COR-L47 (cell line): ENCODE data around the gene TAF8.
"Not testable (repeated sequence)": the region's sequence is repeated elsewhere in the genome, so short reads cannot be mapped to it uniquely, and the experiment has no call there.

Source experiments
- DNase-seq: peaks from one replicate; lab custom pipeline; 2025; lab: John Stamatoyannopoulos, UW

TAF8 gene

DNA sequence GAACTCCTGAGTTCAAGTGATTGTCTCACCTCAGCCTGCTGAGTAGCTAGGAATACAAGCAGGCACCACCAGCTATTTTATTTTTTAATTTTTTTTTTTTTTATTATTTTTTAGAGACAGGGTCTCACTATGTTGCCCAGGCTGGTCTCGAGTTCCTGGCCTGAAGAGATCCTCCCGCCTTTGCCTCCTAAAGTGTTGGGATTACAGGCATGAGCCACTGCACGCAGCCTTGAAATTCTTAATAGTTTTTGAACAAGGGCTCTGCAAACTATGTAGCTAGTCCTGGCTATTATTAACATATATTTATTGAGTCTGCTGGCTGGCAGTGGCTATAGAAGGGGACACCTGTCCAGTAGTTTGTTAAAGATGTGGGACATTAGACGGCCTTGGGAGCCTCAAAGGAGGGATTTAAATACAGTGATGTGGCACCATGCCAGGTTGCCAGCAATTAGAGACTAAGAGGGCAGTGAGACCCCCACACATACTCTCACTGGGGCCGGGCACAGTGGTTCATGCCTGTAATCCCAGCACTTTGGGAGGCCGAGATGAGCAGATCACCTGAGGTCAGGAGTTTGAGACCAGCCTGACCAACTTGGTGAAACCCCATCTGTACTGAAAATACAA is 21.1 kb upstream of the TAF8 start:
- DNase-seq: no peak

DNA sequence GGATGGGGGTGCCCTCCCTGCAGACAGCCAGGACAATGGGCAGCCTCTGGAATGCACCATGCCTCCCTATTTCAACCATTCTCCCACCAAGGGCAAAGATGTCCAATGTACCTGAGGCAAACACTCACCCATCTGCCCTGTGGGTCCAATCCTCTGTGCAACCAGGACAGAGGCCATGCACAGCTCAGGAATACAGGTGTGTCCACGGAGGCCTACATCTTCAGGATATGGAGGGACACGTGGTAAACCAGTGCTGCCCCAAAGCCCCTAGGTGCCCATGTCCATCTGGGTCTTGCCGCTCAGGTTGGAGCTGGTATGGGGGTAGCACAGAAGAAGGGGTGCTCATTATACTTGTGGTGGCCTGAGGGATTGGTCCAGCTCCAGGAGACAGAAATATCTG is 20.4 kb upstream of the TAF8 start:
- no peak for DNase-seq

DNA sequence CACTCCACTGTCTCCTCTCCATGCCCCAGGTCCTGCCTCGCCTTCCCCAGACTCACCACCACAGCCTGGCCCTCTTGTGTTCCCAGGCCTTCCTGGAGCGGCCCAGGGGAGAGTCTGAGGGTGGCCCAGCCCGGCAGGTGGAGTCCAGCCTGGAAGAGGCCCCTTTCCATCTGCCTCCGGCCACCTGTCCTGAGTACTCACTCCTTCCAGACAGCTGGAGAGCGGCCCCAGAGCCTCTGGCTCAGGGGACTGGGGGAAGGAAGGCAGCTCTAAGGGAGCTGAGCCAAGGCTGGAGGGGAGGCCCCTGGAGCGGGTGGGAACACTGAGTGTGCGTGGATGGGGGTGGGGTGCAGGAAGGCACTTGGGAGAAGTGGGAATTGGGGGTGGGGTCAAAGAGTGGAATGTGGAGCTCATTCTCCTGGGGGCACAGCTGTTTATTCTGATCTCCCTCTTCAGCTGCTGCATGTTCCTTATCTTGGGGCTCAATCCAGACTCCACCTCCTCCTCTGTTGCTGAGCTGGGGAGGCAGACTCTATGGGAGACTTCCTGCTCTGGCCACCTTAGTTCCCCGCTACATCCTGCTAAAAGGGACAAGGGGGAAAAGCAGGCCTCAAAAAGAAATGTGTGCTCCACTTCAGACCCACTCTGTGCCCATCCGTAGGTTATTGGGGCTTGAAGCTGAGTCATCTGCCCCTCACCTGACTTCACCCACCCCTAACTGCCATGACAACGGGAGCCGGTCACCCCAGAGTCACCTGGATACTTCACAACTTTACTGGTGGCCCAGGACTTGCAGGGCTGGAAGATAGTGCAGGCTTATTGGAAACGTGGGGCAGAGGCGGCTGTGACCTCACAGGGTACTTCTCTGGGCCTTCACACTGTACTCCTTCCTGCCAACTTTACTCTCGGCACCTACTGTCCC is 19.5 kb upstream of the TAF8 start:
- DNase-seq: no peak

DNA sequence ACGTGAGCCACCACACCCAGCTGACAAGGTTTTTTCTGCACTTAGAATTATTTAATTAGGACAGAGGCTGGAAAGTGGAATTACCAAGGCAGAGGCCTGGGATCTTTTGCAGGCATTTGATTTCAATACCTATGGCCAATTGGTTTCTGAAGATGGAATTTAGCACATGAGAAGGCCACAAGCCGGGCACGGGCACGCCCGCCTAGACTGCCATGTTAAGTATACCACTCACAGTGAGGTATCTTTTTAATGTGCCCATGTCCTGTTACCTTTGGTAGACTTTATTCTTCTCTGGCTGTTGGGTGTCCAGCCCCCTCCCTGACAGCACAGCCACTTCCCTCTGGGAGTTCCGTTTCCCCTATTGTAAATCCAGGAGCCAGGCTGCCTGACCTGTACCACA is 18.0 kb upstream of the TAF8 start:
- DNase-seq: no peak

DNA sequence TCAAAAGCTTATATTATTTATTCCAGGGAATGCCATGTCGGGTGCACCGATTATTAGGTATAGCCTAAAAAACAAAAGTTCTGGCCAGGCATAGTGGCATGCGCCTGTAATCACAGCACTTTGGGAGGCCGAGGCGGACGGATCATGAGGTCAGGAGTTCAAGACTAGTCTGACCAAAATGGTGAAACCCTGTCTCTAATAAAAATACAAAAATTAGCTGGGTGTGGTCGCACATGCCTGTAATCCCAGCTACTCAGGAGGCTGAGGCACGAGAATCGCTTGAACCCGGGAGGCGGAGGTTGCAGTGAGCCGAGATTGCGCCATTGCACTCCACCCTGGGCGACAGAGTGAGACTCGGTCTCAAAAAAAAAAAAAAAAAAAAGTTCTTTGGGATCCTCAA is 12.7 kb upstream of the TAF8 start:
- not testable (repeated sequence) for DNase-seq

DNA sequence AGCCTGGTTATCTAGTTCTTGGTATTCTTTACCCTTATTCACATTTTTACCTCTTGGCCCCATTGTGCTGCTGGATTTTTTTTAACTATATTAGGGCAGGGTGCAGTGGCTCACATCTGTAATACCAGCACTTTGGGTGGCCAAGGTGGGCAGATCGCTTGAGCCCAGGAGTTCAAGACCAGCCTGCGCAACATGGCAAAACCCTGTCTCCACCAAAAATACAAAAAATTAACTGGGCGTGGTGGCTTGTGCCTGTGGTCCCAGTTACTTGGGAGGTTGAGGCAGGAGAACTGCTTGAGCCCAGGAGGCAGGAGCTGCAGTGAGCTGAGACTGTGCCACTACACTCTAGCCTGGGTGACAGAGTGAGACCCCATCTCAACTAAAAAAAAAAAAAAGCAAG is 12.2 kb upstream of the TAF8 start:
- no peak for DNase-seq

DNA sequence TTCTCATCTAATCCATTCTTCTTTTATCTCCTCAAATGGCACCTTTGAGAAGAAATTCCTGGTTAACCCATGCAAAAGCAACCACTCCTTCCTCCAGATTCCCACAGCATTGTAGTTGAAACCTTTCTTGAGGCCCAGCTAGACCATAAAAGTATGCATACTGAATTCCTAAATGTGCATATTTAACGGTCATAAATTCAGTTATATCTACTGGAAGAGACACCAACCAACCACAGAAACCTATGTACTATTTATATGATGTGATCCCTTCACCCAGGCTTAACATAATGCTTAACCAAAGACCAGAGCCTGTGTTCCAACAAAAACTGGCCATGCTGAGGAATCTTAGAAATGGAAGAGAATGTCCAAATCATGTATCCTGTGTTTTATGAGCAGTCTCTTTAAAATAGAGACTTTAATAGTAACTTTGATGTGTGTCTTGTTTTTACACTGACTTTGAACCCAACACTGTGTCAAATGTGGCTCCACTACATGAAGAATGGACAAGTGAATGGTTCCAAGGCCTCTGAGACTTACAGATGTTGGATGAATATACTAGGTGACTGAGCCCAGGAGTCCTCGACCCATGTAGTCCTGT is 11.4 kb upstream of the TAF8 start:
- no peak for DNase-seq

DNA sequence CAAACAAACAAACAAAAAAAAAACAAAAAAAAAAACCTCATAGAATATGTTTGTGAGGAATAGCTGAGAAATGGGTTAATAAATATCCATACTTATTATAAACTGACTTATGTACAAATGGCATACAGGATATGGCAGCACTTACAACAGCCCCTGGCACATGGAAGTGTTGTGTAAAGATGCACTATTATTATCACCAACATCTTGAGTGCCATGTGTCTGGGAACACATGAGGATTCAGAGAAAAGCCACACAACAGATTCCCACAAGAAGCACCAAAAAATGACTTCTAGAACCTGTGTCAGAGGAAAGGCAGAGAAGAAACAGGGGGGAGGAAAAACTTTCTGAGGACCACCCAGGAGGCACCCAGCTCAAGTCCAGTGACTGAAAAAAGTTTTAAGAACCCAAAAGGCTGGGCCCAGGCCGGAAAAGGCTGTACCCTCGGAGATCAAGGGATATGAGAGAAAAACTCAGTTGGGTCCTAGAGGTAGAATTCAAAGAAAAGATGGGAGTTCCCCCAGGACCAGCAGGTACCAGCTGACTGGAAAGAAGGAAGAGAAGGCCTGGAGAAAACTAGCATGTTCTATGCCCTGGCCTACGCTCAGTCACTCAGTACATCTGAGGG is 9.4 kb upstream of the TAF8 start:
- DNase-seq: no peak

DNA sequence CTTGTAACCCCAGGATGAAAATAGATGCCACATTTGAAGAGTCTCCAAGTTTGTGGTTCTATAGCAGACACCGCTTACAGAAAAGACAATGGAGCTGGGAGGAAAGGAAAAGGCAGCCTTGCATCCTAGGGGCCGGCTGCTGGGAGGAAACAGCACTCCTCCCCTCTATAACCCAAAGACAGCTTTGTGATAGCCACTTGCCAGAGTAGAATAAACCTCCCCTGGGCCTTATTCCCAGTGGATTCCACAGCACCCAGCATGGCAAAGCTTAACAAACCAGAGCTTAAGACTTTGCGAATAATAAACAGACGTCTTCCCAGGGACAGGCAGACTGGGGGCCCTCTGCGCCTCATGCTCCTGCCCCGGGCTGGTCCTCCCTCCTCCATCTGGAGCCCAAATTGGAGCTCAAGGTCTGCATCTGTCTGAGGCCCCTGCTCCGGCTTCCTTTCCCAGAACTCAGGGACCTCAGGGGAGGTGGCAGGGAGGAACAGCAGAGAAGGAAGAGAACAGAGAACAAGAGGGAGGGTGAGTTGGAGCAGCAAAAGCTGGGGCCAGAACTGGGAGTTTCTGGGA is 8.8 kb upstream of the TAF8 start:
- DNase-seq: no peak

DNA sequence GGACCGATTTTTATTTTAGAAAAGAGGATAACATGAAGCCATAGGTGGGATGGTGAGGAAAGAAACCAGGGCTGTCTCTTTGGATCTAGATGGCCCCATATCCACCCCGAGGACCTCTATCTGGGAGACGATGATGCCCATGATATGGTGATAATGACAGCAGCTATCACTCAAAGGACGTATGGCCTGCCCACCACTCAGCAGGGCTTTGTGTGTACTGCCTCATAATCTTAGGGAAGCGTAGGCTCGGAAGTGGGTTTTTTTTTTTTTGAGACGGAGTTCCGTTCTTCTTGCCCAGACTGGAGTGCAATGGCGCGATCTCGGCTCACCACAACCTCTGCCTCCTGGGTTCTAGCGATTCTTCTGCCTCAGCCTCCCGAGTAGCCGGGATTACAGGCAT is 8.2 kb upstream of the TAF8 start:
- no peak for DNase-seq

DNA sequence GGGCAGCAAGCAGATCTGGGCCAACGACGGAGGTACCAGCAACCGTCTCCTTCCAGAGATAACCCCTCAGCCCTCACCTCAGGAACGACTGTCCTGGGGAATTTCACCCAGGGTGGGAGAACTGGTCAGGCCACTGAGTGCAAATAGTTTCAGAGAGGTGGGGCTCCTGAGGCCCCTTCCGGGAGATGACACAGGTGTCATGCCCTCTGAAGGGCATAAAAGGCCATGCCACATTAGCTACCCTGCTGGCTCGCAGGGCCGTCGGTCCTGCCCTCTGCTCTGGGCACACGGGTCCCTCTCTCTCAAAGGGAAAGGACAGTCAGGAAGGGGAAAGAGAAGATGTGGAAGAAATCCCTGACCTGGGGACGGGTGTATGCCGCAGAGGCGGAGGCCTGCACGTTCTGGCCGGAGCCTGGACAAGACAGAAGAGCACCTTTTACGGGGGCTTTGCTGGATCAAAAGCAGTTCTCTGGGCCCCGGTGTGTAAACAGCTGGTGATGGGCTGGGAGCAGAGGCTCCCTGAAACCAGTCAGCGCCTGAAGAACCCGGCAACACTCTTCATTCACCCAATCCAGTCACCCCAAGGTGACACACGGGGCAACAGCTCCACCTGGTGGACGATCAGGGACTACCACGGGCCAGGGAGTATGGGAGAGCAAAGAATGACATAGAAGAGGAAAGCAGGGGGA is 6.4 kb upstream of the TAF8 start:
- DNase-seq: peak; percentile 70

DNA sequence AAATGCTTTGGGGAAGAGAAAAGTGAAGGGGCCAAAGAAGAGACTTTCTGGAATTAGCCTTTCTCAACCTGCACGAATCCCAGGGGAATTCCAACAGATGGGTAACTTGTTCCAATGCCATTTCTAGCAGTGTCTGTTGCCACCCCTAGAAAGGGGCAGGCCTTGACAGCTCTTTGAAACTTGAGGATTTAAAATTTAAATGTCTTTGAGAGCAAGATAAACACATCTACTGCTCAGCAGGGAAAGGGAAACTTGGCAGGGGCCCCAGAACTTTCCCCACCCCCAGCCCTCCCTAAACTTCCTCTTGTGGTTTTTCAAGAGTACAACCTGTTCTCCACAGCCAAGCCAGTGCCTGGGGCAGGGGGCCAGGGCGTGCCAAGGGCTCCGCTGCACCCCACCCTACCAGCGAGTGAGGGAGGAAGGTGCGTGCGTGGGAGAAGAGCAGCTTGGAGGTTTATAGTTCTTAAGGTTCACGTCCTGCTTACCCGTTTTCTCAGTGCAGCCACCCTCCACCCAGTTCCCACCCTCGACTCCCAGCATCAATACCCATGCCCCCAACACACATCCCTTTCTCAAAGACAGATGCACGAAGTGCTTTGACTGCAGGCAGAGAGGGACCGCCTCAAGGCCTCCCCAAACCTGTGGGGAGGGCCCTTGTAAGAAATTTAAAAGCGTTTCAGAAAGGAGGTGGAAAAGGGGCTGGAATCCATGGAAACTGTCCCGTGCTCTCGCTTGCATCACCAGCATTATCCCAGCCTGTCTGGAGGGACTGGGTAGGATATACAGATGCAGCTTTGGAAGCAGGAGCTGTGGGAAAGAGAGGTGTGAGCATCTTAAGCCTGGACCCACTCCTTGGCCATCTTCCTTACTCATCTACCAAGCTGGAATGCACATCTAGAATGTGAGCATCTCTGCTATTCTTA is 4.5 kb upstream of the TAF8 start:
- peak; percentile 81 for DNase-seq

DNA sequence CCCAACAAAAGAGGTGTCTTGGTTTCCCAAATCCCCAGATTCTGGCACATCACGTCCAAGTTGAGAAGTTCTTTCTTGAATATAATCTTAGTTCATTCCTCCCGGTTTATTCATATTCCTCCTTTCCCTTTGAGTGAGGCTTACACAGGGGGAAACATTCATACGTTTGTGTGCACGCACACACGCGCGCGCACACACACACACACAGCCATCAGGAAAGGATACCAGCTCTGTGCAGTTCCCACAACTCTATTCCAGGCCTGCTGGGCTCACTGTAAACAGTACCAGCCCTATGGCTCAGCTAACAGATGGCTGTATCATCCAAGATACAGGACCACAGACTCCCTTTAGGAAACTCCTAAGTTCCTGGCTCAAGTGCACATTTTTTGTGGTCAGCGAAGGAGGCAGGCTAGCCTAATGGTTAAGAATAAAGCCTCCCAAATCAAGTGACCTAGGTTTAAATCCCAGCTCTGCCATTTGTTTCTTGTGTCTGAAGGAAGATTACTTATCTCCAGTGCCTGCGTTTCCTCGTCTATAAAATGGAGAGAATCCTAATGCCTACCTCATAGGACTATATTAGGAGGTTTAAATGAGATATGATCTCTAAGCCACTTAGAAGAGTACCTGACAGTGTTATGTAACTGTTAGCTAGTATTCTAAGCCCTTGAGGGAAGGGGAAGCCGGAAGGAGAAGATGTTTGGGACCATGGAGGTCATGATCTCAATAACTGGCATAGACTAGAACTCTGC is 3.7 kb upstream of the TAF8 start:
- DNase-seq: no peak

DNA sequence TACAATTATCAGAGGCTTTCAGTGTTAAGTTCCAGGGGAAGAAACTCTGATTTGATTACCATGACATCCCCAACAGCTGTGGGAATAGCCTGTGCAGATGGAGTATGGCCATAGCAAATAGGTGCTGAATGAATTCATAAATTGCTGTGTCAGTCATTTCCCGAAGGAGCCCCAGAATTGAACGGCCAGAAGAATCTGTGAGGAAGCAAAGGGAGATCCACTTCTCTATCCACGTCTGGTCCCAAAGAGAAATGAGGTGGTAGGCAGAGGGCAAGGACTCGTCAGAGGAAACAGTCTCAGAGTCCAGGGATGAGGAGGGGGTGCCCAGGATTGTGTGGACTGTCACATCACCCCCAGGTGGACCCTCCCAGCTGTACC is 3.1 kb upstream of the TAF8 start:
- DNase-seq: no peak

DNA sequence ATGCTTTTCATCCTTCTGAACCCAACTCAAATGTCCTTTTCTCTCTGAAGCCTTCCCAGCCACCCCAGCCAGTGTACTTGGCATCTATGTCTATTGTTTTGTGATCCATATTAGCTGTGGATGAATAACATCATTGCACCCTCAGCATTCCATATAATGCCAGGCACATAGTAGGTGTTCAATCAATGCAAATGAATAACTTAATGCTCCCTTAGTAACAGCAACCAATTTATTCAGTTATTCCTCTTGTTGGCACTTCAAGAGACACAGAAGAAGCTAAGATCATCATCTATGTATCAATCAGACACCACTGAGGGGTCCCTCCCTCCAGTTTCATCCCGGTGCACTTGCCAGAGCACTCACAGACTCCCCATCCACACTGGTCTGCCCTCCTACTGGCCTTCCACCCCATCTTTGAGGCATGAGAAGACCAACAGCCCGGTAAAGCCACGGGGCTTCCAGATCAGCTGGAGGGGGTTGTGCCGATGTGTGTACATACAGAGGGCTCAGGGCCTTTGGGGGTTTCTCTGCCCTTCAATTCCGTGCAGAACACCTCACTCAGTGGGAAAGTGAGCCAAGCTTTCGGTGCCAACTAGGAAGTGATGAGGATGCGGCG is 2.4 kb upstream of the TAF8 start:
- no peak for DNase-seq

DNA sequence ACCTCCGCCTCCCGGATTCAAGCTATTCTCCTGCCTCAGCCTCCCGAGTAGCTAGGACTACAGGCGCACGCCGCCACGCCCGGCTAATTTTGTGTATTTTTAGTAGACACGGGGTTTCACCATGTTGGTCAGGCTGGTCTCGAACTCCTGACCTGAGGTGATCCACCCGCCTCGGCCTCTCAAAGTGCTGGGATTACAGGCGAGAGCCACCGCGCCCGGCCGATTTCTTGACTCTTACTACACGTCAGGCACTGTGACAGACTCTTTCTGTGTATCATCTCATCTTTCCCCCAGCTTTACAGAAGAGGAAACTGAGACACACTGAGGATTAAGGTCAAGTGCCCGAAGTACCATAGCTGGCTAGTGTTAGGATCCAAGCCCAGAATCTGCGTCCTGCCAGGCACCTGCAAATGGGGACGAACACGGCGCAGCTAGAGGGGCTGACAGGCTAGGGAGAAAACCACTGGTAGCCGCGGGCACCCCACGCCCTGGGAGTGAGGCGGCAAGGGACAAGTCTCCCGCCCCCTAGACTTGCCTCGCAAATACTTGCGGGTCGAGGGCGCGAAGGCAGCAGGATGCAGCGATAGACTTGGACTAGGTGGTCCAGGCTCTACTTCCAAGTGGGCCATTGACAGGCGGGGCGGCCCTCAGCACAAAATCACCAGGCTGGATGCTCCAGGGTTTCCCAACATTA is 1.1 kb upstream of the TAF8 start:
- no peak for DNase-seq

DNA sequence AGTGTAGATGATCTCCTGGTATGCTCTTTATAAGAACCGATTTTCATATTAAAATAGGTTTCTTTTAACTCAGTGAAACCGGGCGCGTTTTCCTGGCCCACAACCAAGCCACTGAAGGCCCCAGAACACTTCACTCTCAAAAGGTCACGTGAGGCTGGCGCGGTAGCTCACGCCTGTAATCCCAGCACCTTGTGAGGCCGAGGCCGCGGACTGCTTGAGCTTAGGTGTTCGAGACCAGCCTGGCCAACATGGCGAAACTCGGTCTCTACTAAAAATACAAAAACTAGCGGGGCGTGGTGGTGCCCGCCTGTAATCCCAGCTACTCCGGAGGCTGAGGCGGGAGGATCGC is 402 bp upstream of the TAF8 start:
- no peak for DNase-seq

DNA sequence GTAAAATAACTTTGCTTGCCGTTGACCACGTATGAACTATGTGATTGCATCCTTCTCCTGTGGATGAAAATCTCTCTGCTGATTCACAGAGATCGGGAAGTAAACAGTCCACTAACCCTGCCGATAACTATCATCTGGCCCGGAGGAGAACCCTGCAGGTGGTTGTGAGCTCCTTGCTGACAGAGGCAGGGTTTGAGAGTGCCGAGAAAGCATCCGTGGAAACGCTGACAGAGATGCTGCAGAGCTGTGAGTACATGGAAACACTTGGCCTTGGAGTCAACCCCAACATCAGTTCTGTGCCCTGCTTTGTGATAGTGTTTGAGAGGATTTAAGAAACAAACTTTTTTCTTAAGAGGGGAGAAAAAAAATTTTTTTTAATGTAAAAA is 937 bp downstream of the TAF8 start:
- no peak for DNase-seq

DNA sequence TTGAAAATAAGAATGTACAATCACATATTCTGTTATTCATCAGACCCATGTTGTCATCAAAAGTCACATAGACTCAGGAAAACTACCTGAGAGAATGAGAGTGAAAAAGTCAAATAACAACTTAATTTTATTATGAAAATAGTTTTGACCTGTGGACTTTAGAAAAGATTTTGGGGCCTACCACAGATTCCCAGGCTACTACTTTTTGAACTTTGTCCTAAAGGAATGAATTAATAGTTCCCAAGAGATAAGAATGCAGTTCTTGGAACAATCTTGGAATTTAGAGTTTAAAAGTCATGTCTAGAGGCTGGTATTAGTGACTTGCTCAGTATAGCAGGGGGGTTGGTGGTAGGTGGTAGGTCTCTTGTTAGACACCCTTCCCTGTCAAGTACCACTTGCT is 3.3 kb downstream of the TAF8 start:
- DNase-seq: no peak
